WTC11 (cell line): ENCODE measurements around the gene FANCC. TPM values are rescaled to one million over a fixed set of nuclear protein-coding genes. Genes with fewer than 3 reads are reported as not detected.

ENCODE experiments used
- ATAC-seq: fragments of 200-7000 bp; cut with Tn5 transposase; 2 replicates; pipeline ENCODE4 v1.10.0; 2021; ENCODE audit warnings: mild to moderate bottlenecking, moderate library complexity
- CTCF ChIA-PET: fragments of 300-600 bp; sonication (Branson Sonifier 250); formaldehyde crosslinking; loops from one replicate; lab custom pipeline; 2021; ENCODE audit warnings: antibody characterized with exemption; lab: Charles Lee
- POLR2A ChIA-PET: fragments of 350-600 bp; sonication (Branson Sonifier 250); formaldehyde crosslinking; loops from one replicate; lab custom pipeline; 2021; ENCODE audit warnings: antibody characterized with exemption; lab: Charles Lee
- DNase-seq: peaks from one replicate; pipeline ENCODE4 v3.0.0; 2021; ENCODE audit warnings: low spot score
- H3K27ac Mint-ChIP-seq: 2 replicates; pipeline ENCODE4 v1.8.0; 2021; ENCODE audit warnings: mixed read lengths
- H3K27me3 Mint-ChIP-seq: 2 replicates; pipeline ENCODE4 v1.8.0; 2021; ENCODE audit warnings: low read depth, mild to moderate bottlenecking, moderate library complexity, mixed read lengths
- H3K36me3 Mint-ChIP-seq: 2 replicates; pipeline ENCODE4 v1.8.0; 2021; ENCODE audit warnings: mixed read lengths
- H3K4me1 Mint-ChIP-seq: 2 replicates; pipeline ENCODE4 v1.8.0; 2022; ENCODE audit warnings: mixed read lengths
- H3K4me3 Mint-ChIP-seq: 2 replicates; pipeline ENCODE4 v1.8.0; 2021; ENCODE audit warnings: mild to moderate bottlenecking, moderate library complexity, mixed read lengths
- H3K9me3 Mint-ChIP-seq: 2 replicates; pipeline ENCODE4 v1.8.0; 2021; ENCODE audit warnings: mixed read lengths
- AFF4 ChIP-seq: sonication (generic); formaldehyde crosslinking; IDR thresholded peaks from 2 replicates; pipeline ENCODE4 v1.8.1; 2023; ENCODE audit warnings: mild to moderate bottlenecking, missing genetic modification reagents, borderline replicate concordance
- ATF1 ChIP-seq: sonication (generic); formaldehyde crosslinking; IDR thresholded peaks from 2 replicates; pipeline ENCODE4 v1.8.1; 2023; ENCODE audit warnings: mild to moderate bottlenecking, moderate library complexity, missing genetic modification reagents
- ATF3 ChIP-seq: sonication (generic); formaldehyde crosslinking; conservative IDR thresholded peaks from 2 replicates; pipeline ENCODE4 v1.8.1; 2022; ENCODE audit warnings: mild to moderate bottlenecking, missing genetic modification reagents
- CDX4 ChIP-seq: fragments of 250-450 bp; sonication (Bioruptor Pico); IDR thresholded peaks from 2 replicates; pipeline ENCODE4 v1.9.0; 2021; ENCODE audit warnings: moderate library complexity, mild to moderate bottlenecking, inconsistent platforms, borderline replicate concordance
- CTCF ChIP-seq: fragments of 200-600 bp; IDR thresholded peaks from 2 replicates; pipeline ENCODE4 v1.8.0; 2022; ENCODE audit warnings: antibody characterized with exemption
- ELF4 ChIP-seq: sonication (generic); formaldehyde crosslinking; IDR thresholded peaks from 2 replicates; pipeline ENCODE4 v1.8.1; 2022; ENCODE audit warnings: low read depth, mild to moderate bottlenecking, moderate library complexity, missing genetic modification reagents
- EMX1 ChIP-seq: fragments of 250-450 bp; sonication (Bioruptor Pico); IDR thresholded peaks from 2 replicates; pipeline ENCODE4 v1.8.0; 2021; ENCODE audit warnings: mild to moderate bottlenecking
- ETV6 ChIP-seq: sonication (generic); formaldehyde crosslinking; IDR thresholded peaks from 2 replicates; pipeline ENCODE4 v1.8.1; 2022; ENCODE audit warnings: mild to moderate bottlenecking, missing genetic modification reagents
- GABPB1 ChIP-seq: sonication (generic); formaldehyde crosslinking; IDR thresholded peaks from 2 replicates; pipeline ENCODE4 v1.8.1; 2023; ENCODE audit warnings: mild to moderate bottlenecking, missing genetic modification reagents
- HMGA2 ChIP-seq: fragments of 250-450 bp; sonication (Bioruptor Pico); IDR thresholded peaks from 2 replicates; pipeline ENCODE4 v1.4.0; 2021; ENCODE audit warnings: mild to moderate bottlenecking, moderate library complexity
- IRF1 ChIP-seq: sonication (generic); formaldehyde crosslinking; IDR thresholded peaks from 2 replicates; pipeline ENCODE4 v1.8.0; 2023; ENCODE audit warnings: missing genetic modification reagents
- IRF2 ChIP-seq: sonication (generic); formaldehyde crosslinking; IDR thresholded peaks from 2 replicates; pipeline ENCODE4 v1.8.0; 2022; ENCODE audit warnings: low read depth, missing genetic modification reagents, borderline replicate concordance
- JUN ChIP-seq: sonication (generic); formaldehyde crosslinking; IDR thresholded peaks from 2 replicates; pipeline ENCODE4 v1.8.0; 2023; ENCODE audit warnings: mild to moderate bottlenecking, missing genetic modification reagents
- MLX ChIP-seq: sonication (generic); formaldehyde crosslinking; IDR thresholded peaks from 2 replicates; pipeline ENCODE4 v1.8.1; 2023; ENCODE audit warnings: mild to moderate bottlenecking, missing genetic modification reagents, moderate library complexity
- NFE2L1 ChIP-seq: sonication (generic); formaldehyde crosslinking; IDR thresholded peaks from 2 replicates; pipeline ENCODE4 v1.8.1; 2023; ENCODE audit warnings: missing genetic modification reagents
- OVOL2 ChIP-seq: fragments of 250-450 bp; sonication (Bioruptor Pico); IDR thresholded peaks from 2 replicates; pipeline ENCODE4 v1.9.0; 2021; ENCODE audit warnings: mild to moderate bottlenecking, borderline replicate concordance
- PREB ChIP-seq: sonication (generic); formaldehyde crosslinking; IDR thresholded peaks from 2 replicates; pipeline ENCODE4 v1.8.1; 2022; ENCODE audit warnings: mild to moderate bottlenecking, missing genetic modification reagents, moderate library complexity, borderline replicate concordance
- RELA ChIP-seq: sonication (generic); formaldehyde crosslinking; IDR thresholded peaks from 2 replicates; pipeline ENCODE4 v1.8.1; 2022; ENCODE audit warnings: missing genetic modification reagents, mild to moderate bottlenecking, borderline replicate concordance
- TEAD4 ChIP-seq: sonication (generic); formaldehyde crosslinking; IDR thresholded peaks from 2 replicates; pipeline ENCODE4 v1.8.0; 2022; ENCODE audit warnings: mild to moderate bottlenecking, missing genetic modification reagents
- TP53 ChIP-seq: sonication (generic); formaldehyde crosslinking; IDR thresholded peaks from 2 replicates; pipeline ENCODE4 v1.8.1; 2023; ENCODE audit warnings: mild to moderate bottlenecking, missing genetic modification reagents
- USF2 ChIP-seq: sonication (generic); formaldehyde crosslinking; IDR thresholded peaks from 2 replicates; pipeline ENCODE4 v1.8.1; 2023; ENCODE audit warnings: mild to moderate bottlenecking, missing genetic modification reagents, moderate library complexity
- ZNF219 ChIP-seq: sonication (generic); formaldehyde crosslinking; IDR thresholded peaks from 2 replicates; pipeline ENCODE4 v1.8.0; 2023; ENCODE audit warnings: missing genetic modification reagents, mild to moderate bottlenecking, borderline replicate concordance
- ZNF317 ChIP-seq: sonication (generic); formaldehyde crosslinking; IDR thresholded peaks from 2 replicates; pipeline ENCODE4 v1.8.1; 2023; ENCODE audit warnings: low read depth, mild to moderate bottlenecking, moderate library complexity, missing genetic modification reagents, borderline replicate concordance
- ZNF396 ChIP-seq: fragments of 250-450 bp; sonication (Bioruptor Pico); IDR thresholded peaks from 2 replicates; pipeline ENCODE4 v1.8.0; 2021; ENCODE audit warnings: mild to moderate bottlenecking, moderate library complexity, borderline replicate concordance
- total RNA-seq: library from RNA; stranded (reverse); gene quantifications from 3 replicates; pipeline ENCODE4 v1.2.3, GENCODE V29; 2021

The FANCC gene
- total RNA-seq, 1 experiment from 2014 or later: 10.9 TPM

- H3K4me3 Mint-ChIP-seq: no peak overlapping the region
- H3K36me3 Mint-ChIP-seq: no peaks in the 10 kb centered on the region
- ATAC-seq: no peak
- peaks cover 28% of the 10 kb centered on the region for H3K4me1 Mint-ChIP-seq
- H3K9me3 Mint-ChIP-seq: 0 out of 2 replicates have a peak, but pooled peaks cover 3% of the 10 kb centered on the region
- DNase-seq: no peak
- TF ChIP-seq ELF4 (CRISPR knock-in tag) (no peak), TEAD4 (CRISPR knock-in tag) (no peak), EMX1 (CRISPR knock-in tag) (no peak), CDX4 (no peak), ZNF317 (CRISPR knock-in tag) (no peak), RELA (CRISPR knock-in tag) (no peak), CTCF (no peak), GABPB1 (CRISPR knock-in tag) (no peak), ZNF396 (CRISPR knock-in tag) (no peak), MLX (CRISPR knock-in tag) (no peak), IRF2 (CRISPR knock-in tag) (no peak), ZNF219 (CRISPR knock-in tag) (no peak), ATF3 (CRISPR knock-in tag) (no peak)
- ChIA-PET POLR2A (no interaction called here), CTCF (interaction anchor here (0.9 to 2.0 kb wide), 3 partner anchors 22 to 78 kb away, joined by 3 to 5 read pairs (median 3); no protein-coding TSS in a partner anchor)
- no peak overlapping the region for H3K27ac Mint-ChIP-seq
- H3K27me3 Mint-ChIP-seq: no peaks in the 10 kb centered on the region
Measured at GRCh38 chr9:95190413-95190812, 127.1 kb downstream of the FANCC start.

GRCh38 chr9:95189251-95190098 lies 128.0 kb downstream of the FANCC start:
- Mint-ChIP-seq H3K4me3 (no peak overlapping the region), H3K4me1 (peaks cover 28% of the 10 kb centered on the region), H3K36me3 (no peaks in the 10 kb centered on the region), H3K27me3 (no peaks in the 10 kb centered on the region), H3K27ac (peak overlapping the region; percentile 1; the same call in 1 of the 2 replicates), H3K9me3 (no peaks in the 10 kb centered on the region)
- DNase-seq (no peak), ATAC-seq (no peak)
- CTCF ChIA-PET: interaction anchor here (0.9 to 2.0 kb wide), 3 partner anchors 21 to 79 kb away, joined by 3 to 5 read pairs (median 3); no protein-coding TSS in a partner anchor
- POLR2A ChIA-PET: no interaction called here
- TF ChIP-seq JUN: no peak
- no peak for TF ChIP-seq OVOL2 (CRISPR knock-in tag)
- TF ChIP-seq AFF4: no peak
- TF ChIP-seq PREB (CRISPR knock-in tag): no peak
- TF ChIP-seq TP53 (CRISPR knock-in tag): no peak
- no peak for TF ChIP-seq NFE2L1
- TF ChIP-seq ETV6 (CRISPR knock-in tag): no peak
- TF ChIP-seq USF2 (CRISPR knock-in tag): no peak
- no peak for TF ChIP-seq IRF1 (CRISPR knock-in tag)
- no peak for TF ChIP-seq ATF1 (CRISPR knock-in tag)
- no peak for TF ChIP-seq HMGA2 (CRISPR knock-in tag)
- no peak for TF ChIP-seq RELA (CRISPR knock-in tag)
